ENCODE data around the gene POU6F1. TPM values are rescaled to one million over a fixed set of nuclear protein-coding genes. Genes with fewer than 3 reads are reported as not detected.

The POU6F1 gene
- polyA plus RNA-seq, 3 donors = 0.65 to 5.2 TPM; not detected in 1

DNA sequence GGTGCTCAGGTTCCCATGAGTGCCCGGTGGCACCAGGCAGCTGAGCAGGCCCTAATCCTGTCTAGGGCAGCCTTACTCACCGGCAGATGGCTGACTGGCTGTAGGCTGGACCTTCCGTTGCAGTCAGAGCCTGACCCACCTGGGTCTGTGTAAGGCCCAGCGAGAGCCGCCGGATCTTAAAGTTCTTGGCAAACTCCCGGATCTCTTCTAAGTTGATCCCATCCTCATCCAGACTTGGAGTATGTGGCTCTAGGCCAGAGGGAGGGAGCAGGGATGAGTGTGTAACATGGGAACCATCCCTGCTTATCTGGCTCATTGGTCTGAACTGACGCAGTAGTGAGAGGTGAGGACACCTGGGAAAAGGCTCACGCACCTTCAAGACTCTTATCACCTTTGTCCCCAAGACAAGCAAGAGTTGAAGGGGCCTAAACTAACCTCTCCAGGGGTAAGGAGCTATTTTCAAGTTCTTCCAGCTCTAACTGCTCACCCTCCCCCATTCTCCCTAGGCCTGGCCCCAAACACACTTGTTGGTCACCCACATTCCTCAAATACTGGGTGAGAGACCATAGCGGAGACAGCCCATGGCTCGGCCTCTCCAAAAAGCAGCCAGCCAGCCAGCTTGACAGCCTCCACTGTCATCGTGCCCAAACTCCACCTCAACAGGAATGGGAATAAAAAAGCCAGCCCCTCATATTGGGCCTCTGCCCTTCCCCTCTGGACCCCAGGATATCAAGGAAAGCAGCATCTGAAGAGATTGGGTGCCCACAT is 26.2 kb downstream of the POU6F1 start:
- H3K27ac Mint-ChIP-seq = peak overlapping the region in 1 of 7 donors; percentile 15
- H3K4me3 Mint-ChIP-seq = no peak overlapping the region

DNA sequence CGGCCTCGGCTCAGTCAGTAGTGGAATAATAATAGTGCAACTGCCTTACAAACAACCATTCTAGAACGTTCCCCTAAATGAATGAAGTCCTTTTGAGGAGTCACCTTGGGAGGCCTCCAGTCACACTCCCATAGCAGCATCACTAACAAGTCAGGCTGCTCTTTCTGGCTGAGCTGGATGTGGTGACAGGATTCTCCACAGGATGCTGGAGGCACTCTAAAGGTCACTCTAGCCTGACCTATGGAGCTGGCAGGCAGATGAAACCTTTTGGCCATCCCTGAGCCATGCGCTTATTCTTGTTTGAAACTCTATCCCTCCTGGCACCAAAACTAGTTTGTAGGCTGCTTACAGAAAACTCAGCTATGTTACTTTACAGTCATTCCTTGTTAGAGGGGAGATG is 27.0 kb downstream of the POU6F1 start:
- Histone ChIP-seq H3K4me2 (replicated peaks; ENCODE audit: extremely low read depth, low read length, poor library complexity, severe bottlenecking) (no peak overlapping the region), H4K20me1 (ENCODE audit: insufficient read depth, low read length) (no peaks in the 10 kb centered on the region), H3K27me3 (ENCODE audit: control insufficient read depth in 2 of 2, insufficient read depth in 2 of 2, low read length in 2 of 2) (no peaks in the 10 kb centered on the region), H2AFZ (ENCODE audit: insufficient read depth, low read depth, low read length, poor library complexity, severe bottlenecking) (no peak overlapping the region), H3K9ac (ENCODE audit: insufficient read depth, low read length, poor library complexity, severe bottlenecking) (no peak overlapping the region), H3K4me3 (replicated peaks in 1 of 3; ENCODE audit: low read depth in 2 of 3, low read length in 3 of 3) (no peak overlapping the region), H3K4me1 (ENCODE audit: control insufficient read depth in 1 of 2, insufficient read depth in 2 of 2, low read length in 2 of 2) (no peaks in the 10 kb centered on the region), H3K36me3 (replicated peaks in 1 of 2; ENCODE audit: control insufficient read depth in 1 of 2, insufficient read depth in 2 of 2, low read length in 2 of 2) (no peaks in the 10 kb centered on the region), H3K9me3 (replicated peaks in 1 of 2; ENCODE audit: control insufficient read depth in 1 of 2, insufficient read depth in 1 of 2, low read length in 2 of 2) (no peaks in the 10 kb centered on the region), H3K27ac (ENCODE audit: low read depth in 1 of 2, low read length in 2 of 2) (no peak overlapping the region), H3K79me2 (ENCODE audit: insufficient read depth, low read length) (no peaks in the 10 kb centered on the region)
- TF ChIP-seq, protein P1, sequence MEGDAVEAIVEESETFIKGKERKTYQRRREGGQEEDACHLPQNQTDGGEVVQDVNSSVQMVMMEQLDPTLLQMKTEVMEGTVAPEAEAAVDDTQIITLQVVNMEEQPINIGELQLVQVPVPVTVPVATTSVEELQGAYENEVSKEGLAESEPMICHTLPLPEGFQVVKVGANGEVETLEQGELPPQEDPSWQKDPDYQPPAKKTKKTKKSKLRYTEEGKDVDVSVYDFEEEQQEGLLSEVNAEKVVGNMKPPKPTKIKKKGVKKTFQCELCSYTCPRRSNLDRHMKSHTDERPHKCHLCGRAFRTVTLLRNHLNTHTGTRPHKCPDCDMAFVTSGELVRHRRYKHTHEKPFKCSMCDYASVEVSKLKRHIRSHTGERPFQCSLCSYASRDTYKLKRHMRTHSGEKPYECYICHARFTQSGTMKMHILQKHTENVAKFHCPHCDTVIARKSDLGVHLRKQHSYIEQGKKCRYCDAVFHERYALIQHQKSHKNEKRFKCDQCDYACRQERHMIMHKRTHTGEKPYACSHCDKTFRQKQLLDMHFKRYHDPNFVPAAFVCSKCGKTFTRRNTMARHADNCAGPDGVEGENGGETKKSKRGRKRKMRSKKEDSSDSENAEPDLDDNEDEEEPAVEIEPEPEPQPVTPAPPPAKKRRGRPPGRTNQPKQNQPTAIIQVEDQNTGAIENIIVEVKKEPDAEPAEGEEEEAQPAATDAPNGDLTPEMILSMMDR (IDR thresholded peaks at IDR 0.05) = no peak
- no peak for DNase-seq
- no peak overlapping the region for H3K4me3 Mint-ChIP-seq
- H3K4me1 Mint-ChIP-seq = no peaks in the 10 kb centered on the region
- H3K27ac Mint-ChIP-seq = no peak overlapping the region
- H3K36me3 Mint-ChIP-seq = peaks cover 1 to 4% of the 10 kb centered on the region in 2 donors
- H3K27me3 Mint-ChIP-seq (ENCODE audit: low read depth in 3 of 3) = peaks cover 0 to 1% (median 0%) of the 10 kb centered on the region in 3 donors
- no CpG with 5 or more reads among the region's 4 CpGs for WGBS (ENCODE audit: insufficient coverage)
- peaks cover 0 to 2% (median 0%) of the 10 kb centered on the region in 7 donors for H3K9me3 Mint-ChIP-seq
- intact Hi-C loops (cut with micrococcal nuclease) = no loop called here

More for the DNA sequence above, 26.2 kb downstream of the POU6F1 start:
- DNase-seq = no peak
- Mint-ChIP-seq H3K9me3 (peaks cover 0 to 2% (median 0%) of the 10 kb centered on the region in 7 donors), H3K27me3 (ENCODE audit: low read depth in 3 of 3) (peaks cover 0 to 1% (median 0%) of the 10 kb centered on the region in 3 donors), H3K36me3 (peaks cover 1 to 4% of the 10 kb centered on the region in 2 donors), H3K4me1 (no peaks in the 10 kb centered on the region)
- Histone ChIP-seq H3K79me2 (ENCODE audit: insufficient read depth, low read length) (no peaks in the 10 kb centered on the region), H4K20me1 (ENCODE audit: insufficient read depth, low read length) (no peaks in the 10 kb centered on the region), H3K9ac (ENCODE audit: insufficient read depth, low read length, poor library complexity, severe bottlenecking) (no peak overlapping the region), H3K4me1 (ENCODE audit: control insufficient read depth in 1 of 2, insufficient read depth in 2 of 2, low read length in 2 of 2) (no peaks in the 10 kb centered on the region), H3K4me2 (replicated peaks; ENCODE audit: extremely low read depth, low read length, poor library complexity, severe bottlenecking) (no peak overlapping the region), H3K4me3 (replicated peaks in 1 of 3; ENCODE audit: low read depth in 2 of 3, low read length in 3 of 3) (no peak overlapping the region), H3K36me3 (replicated peaks in 1 of 2; ENCODE audit: control insufficient read depth in 1 of 2, insufficient read depth in 2 of 2, low read length in 2 of 2) (no peaks in the 10 kb centered on the region), H3K9me3 (replicated peaks in 1 of 2; ENCODE audit: control insufficient read depth in 1 of 2, insufficient read depth in 1 of 2, low read length in 2 of 2) (no peaks in the 10 kb centered on the region), H3K27ac (ENCODE audit: low read depth in 1 of 2, low read length in 2 of 2) (no peak overlapping the region), H2AFZ (ENCODE audit: insufficient read depth, low read depth, low read length, poor library complexity, severe bottlenecking) (no peak overlapping the region), H3K27me3 (ENCODE audit: control insufficient read depth in 2 of 2, insufficient read depth in 2 of 2, low read length in 2 of 2) (no peaks in the 10 kb centered on the region)
- TF ChIP-seq, protein P1 (IDR thresholded peaks at IDR 0.05) = no peak
- WGBS (ENCODE audit: insufficient coverage) = 86% methylated on average over 4 of the region's 12 CpGs
- intact Hi-C loops (cut with micrococcal nuclease) = no loop called here

All from CD14-positive monocyte (primary cell).